HG03520 (cell line): ENCODE data around the gene DYNC2LI1.

ENCODE experiments used
- ATAC-seq: cut with Tn5 transposase; IDR thresholded peaks from one replicate; pipeline ENCODE4 v1.9.1; 2021; ENCODE audit warnings: mild to moderate bottlenecking, moderate library complexity; ENCODE audit not compliant: unreplicated experiment

Gene DYNC2LI1

DNA sequence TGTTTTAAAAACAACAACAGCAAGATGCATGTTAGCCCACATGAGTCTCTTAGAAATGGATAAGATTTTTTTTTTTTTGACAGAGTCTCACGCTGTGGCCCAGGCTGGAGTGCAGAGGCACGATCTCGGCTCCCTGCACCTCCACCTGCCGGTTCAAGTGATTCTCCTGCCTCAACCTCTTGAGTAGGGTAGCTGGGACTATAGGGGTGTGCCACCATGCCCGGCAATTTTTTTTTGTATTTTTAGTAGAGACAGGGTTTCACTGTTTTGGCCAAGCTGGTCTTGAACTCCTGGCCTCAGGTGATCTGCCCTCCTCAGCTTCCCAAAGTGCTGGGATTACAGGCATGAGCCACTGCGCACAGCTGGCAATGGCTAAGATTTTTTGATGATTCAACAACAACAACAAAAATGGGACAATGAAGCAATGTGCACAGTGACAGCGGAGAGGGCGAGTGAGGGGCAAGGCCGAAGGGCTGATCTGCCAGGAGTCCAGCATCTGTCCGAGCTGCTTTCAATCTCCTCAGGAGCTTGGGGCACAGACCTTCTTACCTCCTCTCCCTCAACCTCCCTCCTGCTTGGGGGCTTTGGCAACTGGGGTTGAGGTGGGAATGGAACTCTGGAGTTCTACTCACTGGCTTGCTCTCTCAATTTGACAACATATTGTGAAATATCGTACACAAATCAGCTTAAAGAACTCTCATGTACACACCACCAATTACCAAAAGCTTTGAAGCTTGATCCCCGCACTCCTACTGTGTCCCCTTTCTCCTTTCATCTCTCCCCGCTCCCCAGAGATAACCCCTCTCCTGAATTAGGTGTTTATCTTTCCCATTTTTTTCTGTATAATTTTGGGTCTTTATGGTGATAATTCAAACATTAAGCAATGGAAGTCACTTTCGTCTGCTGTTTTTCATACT lies 68.4 kb downstream of the DYNC2LI1 start:
- no peak for ATAC-seq

DNA sequence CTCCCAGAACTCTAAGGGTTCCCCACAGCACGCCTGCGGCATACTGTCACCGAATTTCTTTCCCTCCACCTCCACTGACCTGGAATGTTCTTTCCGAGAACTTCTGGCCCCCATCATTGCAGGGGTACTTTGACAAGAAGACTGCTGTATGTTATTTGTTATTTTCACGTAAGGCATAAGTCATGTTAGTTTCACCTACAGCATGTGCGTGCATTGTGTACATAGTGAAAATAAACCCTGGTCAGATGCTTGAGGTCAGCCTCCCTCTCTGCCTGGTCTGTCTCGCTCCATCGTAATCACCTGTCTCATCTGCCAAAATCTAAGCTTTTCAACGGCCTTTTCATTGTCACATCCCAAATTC lies 69.0 kb downstream of the DYNC2LI1 start:
- no peak for ATAC-seq

DNA sequence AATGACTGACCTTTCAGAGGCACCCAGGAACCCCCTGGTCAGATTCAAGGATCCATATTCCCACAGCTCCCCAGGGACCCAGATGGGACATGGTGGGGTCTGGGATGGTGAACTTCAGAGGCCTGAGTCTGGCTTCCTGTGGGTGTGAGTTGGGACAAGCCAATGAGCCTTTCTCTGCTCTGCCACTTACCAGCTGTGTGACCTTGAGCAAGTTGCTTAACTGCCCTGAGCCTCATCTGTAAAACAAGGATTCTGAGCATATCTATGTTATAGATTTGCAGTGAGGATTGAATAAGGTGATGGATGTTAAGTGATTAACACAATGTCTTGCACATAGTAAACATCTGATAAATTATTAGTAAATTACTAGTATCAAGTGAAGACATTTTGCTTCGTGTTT lies 71.3 kb downstream of the DYNC2LI1 start:
- ATAC-seq, result no peak

DNA sequence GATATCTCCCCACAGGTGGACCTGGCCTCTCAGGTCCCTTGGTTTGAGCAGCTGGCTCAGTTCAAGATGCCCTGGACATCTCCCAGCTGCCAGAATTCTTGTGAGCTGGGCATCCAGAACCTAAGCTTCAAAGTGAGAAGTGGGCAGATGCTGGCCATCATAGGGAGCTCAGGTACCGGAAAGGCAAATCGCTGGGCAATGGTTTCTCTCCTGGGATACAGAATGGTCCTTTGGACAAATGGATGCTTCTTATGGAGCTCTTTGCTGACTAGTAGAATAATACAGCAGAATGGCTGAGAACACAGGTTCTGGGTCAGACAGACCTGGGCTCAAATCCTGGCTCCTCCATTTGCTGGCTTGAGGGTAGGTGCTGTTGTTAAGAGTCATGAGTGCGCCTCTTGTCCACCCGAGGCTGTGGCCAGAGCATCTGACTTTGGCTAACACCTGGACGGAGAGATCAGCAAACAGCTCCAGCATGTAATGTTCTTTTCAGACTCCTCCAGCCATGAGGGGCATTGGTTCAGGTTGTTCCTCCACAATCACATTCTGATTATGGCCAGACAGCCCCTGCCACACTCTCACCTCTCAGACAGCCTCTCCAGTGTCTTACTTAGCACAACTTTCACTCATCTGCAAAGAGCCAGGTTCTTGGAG lies 72.4 kb downstream of the DYNC2LI1 start:
- no peak for ATAC-seq

DNA sequence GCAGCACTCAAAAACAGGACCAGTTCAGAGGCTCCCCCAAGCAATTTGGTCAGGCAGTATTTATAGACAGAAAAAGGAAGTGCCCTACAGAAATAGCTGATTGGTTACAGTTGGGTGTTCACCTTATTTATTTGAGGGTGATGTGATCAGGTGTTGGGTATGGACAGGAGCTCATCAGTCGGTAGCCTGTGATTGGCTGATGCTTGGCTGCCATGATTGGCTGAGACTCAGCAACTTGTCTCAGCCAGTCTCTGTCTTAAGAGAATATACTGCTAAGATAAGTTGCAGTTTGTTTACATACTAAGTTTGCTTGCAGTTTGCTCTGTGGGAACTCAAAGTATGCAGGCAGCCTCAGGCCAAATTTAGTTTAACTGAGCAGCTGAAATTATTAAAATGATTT lies 74.4 kb downstream of the DYNC2LI1 start:
- ATAC-seq, result no peak

DNA sequence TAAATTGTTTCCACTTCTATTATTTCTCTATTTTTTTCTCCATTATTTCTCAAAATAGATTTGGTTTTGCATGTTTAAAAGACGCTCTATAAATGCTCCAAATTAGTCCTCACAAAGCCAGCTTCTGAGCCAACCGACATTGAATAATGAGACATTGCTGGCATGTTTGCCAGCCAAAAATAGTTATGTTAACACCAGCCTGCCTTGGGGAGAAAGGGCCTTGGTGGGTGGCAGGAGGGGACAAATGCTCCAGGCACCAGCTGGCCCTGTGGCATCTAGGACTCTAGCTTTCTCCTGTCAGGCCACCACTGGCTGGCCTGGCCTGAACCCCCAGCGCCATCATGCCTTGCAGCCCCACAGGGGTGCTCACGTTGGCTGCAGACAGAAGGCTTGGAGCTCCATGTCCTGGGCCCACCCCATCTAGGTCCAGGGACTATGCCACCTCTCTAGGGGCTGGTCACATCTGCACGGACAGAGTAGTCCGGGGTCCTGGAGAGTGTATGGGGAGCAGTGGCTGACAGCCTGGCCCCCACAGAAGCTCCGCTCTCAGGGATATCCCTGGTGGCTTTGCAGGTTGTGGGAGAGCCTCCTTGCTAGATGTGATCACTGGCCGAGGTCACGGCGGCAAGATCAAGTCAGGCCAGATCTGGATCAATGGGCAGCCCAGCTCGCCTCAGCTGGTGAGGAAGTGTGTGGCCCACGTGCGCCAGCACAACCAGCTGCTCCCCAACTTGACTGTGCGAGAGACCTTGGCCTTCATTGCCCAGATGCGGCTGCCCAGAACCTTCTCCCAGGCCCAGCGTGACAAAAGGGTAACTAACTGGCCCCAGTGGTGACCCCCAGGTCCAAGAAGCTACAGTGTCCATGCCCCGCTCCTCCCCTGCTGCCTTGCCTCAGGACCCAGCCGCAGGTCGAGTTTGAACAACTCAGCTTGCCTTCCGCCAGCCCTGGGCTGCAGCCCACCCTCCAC lies 77.5 kb downstream of the DYNC2LI1 start:
- ATAC-seq, result no peak

DNA sequence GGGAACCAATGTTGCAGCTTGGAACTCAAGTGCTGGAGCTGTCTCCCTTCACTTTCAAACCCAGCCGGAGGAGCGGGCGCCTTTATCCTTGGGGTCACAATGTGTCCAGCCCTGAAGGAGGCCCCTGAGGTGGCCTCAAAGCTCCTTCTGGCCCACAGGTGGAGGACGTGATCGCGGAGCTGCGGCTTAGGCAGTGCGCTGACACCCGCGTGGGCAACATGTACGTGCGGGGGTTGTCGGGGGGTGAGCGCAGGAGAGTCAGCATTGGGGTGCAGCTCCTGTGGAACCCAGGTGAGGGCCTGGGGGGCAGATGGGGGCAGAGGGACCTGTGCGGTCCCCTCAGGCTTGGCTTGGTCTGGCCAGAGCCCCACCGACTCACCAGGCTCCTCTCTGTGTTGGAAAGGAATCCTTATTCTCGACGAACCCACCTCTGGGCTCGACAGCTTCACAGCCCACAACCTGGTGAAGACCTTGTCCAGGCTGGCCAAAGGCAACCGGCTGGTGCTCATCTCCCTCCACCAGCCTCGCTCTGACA lies 78.4 kb downstream of the DYNC2LI1 start:
- ATAC-seq, result no peak

DNA sequence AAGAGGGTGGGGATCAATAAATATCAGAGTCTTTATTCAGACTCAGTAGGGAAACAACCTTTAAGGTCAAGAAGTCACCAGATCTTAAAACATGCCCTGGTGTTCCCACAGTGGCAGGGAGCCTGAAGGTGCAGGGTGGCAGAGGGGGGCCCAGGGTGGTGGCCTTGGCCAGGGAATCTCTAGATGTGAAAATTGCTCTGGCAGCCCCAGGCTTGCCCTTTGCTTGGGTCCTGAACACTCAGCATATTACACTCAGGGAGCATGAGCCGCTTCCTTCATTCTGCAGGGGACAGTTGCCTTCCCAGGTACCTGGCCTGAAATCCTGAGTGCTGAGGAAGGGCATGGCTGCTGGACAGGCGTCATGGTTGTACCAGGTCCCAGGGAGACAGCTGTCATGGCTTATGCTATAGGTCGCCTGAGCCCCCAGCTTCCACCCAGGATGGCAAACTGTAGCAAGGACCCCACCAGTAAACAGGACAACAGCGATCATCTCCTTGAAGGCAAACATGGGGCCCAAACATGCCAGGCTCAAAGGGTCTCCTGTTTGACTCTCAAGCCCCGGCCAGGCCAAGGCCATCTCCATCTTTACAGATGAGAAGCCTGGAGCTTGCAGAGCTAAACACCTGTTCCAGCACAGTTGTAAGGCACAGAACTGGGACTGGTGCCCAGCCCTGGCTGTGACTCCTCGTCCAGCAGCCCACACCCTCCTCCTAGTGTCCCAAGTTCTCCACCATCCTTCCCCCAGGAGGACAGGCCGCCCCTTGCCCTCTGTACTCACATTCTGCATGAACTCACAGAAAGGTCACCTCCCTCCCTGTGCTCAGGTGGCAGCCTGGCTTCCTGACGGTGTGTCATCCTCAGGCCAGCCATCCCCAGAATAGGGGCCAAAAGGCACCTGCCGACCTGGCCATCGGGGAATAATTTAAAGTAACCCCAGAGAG lies 79.6 kb downstream of the DYNC2LI1 start:
- ATAC-seq, result no peak

DNA sequence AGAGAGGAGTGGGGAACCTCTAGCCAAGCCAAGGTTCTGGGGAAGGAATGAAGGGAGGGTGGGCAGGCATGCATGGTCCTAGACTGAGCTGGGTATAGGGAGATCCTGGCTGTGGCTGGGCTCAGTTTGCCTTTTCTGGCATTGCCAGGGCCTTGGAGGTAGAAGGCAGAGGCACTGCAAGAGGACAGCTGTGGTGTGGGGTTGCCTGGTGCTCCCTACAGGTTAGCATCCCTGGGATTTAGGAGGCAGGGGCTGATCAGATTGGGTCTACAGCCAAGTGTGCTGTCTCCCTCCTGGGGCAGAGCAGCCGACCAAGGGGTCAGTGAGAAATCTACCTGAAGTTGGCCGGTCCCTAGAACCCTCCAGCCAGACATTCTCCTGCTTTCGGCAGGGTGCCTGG lies 80.8 kb downstream of the DYNC2LI1 start:
- ATAC-seq, result no peak

DNA sequence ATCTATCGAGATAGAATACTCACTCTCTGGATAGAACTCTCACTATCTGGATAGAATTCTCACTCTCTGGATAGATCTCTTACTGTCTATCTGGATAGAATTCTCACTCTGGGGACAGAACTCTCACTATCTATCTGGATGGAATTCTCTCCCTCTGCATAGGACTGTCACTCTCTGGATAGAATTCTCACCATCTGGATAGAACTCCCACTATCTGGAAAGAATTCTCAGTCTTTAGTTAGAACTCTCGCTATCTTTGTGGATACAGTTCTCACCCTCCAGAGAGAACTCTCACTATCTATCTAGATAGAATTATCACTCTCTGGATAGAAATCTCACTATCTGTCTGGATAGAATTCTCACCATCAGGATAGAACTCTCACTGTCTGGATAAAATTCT lies 81.5 kb downstream of the DYNC2LI1 start:
- no peak for ATAC-seq
